Measurements from ENCODE around the gene MAP1LC3A.
"Not testable (repeated sequence)": the region's sequence is repeated elsewhere in the genome, so short reads cannot be mapped to it uniquely, and the experiment has no call there.

The MAP1LC3A gene

DNA sequence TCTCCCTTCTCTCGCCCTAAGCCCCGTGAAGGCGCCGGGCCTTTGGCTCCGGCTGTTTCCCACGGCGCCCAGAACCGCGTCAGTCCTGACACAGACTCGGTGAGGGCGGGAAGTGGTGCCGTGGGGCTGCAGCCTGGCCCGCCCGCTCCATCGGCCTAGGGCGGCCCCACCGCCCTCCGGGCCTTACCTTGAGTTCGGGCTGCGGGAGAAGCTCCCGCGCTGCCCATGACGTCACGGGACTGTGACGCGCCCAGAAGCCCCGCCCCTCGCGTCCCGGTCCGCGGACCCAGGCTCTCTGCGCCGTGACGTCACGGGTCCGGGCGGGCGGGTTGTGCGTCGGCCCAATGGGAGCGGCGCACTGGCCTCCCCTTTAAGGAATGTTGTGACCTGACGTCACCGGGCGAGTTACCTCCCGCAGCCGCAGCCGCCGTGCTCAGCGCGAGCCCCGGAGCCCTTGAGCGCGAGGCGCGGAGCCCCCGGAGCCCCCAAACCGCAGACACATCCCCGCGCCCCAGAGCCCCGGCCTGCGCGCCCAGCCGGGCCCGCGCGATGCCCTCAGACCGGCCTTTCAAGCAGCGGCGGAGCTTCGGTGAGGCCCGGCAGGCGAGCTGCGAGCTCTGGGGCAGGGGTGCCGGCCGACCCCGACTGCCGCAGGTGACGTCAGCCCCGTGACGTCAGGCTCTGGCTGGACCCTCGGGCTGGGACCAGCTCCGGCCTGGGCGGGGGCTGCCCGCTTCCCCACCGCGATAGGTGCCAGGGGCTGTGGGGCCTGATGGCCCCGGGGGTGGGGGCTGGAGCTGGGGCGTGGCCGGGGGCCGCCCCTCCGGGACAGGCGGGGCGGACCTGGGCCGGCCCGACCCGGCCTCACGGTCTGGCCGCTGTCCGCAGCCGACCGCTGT is at the start of gene MAP1LC3A:
Gene MAP1LC3A, plus strand, starts transcription at position 399 of the 899 bp plus-strand sequence. Its CDS starts 151 bp downstream, at position 550.
- FAIRE-seq, result peak; percentile 76
- DNase-seq (ENCODE audit: insufficient read length, low spot score), result peak; percentile 96

DNA sequence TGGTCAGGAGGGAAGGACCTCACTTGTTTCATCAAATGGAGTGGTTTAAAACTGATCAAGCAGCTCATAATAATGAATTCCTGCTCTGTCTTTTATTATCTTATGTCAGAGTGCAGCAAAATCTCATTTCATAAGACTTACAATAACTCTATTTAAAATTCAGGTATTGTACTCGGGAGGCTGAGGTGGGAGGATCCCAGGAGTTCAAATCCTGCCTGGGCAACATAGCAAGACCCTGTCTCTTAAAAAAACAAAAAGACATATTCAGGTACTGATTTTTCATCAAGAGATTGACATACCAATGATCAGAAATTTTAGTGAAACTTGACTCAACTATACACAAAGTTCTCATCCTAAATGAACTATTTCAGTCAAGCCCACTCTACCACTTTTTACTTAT is 47.9 kb upstream of the MAP1LC3A start:
- no peak for DNase-seq (ENCODE audit: insufficient read length, low spot score)
- no peak for FAIRE-seq

DNA sequence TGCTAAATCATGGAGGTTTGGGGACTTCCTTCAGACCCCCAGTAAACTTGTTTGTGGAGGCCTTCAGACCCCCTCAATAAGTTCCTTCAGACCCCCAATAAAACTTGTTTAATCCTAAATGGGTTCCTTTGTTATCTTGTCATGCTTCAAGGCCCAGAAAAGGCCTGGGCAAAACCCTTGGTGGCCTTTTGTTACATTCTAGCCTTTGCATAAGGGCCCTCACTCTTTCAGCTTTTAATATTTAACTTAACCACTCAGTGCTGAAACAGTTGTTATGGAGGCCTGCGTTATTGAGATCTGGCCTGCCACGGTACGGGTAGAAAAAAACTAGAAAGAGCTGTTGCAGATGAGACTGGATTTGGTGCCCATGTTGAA is 46.6 kb upstream of the MAP1LC3A start:
- DNase-seq (ENCODE audit: insufficient read length, low spot score), result no peak
- FAIRE-seq, result no peak

DNA sequence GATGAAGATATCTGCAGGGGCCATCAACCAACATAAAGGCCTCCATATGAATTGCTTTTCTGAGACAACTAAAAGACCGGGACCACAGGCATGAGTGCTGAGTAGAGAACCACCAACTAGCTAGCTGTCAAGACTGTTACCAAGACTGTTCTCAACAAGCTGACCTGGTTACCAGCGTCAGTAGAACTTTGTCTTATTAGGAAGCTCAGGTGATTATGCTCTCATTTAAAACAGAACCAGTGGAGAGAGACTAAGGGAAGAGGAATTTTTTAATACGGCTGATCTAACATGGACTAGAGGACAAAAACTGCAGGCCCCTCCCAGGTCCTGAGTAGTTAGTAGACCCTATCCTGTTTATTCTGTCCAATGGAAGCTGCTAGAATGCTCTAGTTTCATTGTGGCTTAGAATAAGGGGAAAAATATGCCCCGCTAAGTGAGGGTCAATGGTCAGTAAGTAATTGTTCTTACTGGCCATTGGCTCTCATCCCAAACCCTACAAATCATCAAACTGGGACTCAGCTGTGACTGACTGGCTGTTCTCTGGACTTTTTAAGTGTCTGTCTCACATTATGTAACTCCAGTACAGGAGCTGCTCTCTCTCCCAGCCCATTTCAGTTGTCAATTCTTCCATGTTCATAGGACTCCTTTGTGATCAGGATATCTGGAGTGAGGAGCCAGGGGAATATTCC is 46.1 kb upstream of the MAP1LC3A start:
- DNase-seq (ENCODE audit: insufficient read length, low spot score) (no peak), FAIRE-seq (no peak)

DNA sequence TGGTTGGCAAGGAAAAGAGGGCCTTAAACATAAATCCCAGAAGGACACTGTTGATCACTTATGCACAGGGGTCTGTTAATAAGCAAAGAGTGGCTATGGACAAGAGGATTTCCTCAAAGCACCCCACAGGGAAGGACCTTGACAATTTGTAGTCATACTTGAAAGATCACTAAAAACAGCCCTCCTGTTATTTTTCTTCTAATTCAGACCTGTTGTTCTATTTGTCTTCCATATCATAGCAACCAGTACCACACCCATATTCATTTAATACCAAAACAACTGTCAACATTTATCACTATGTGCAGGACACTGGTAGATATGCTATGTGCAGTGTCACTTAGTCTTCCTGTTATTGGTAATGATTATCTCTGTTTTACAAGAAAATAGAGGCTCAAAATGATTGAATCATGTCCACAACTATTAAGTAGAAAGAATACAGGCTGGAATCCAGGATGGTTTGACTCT is 45.5 kb upstream of the MAP1LC3A start:
- no peak for FAIRE-seq

DNA sequence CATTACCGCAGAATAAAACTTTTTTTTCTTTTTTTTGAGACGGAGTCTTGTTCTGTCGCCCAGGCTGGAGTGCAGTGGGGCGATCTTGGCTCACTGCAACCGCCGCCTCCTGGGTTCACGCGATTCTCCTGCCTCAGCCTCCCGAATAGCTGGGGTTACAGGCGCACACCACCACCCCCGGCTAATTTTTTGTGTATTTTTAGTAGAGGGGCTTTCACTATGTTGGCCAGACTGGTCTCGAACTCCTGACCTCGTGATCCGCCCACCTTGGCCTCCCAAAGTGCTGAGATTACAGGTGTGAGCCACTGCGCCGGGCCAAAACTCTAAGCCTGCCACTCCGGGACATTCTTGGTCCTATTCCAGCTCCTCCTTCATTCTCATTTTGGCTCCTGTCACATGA is 44.5 kb upstream of the MAP1LC3A start:
- not testable (repeated sequence) for DNase-seq (ENCODE audit: insufficient read length, low spot score); FAIRE-seq

More for the DNA sequence above, 45.5 kb upstream of the MAP1LC3A start:
- DNase-seq (ENCODE audit: insufficient read length, low spot score), result no peak

DNA sequence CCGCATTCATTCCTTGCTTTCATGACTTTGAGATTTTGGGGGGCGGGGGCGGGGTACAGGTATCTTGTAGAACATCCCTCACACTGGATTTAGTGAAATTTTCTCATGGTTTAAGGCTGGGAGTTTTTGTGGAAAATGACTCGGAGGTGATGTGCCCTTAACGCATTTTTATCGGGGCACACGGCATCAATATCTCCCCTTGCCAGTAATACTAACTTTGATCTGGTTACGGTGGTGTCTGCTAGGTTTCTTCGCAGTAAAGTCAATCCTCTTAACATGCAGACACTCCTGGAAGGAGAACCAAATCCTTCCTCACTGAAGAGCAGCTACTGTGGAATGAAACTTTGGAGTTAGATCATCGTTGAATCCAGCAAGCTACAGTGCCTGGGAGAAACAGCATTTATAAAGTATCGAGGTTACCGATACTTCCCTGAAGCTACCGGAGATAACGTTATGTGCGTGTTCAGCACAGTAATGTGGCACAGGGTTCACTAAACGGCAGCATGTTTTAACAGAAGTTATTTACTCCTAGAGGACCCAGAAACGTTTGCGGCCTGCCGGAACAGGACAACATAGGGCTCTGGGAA is 43.5 kb upstream of the MAP1LC3A start:
- FAIRE-seq (no peak), DNase-seq (ENCODE audit: insufficient read length, low spot score) (no peak)

DNA sequence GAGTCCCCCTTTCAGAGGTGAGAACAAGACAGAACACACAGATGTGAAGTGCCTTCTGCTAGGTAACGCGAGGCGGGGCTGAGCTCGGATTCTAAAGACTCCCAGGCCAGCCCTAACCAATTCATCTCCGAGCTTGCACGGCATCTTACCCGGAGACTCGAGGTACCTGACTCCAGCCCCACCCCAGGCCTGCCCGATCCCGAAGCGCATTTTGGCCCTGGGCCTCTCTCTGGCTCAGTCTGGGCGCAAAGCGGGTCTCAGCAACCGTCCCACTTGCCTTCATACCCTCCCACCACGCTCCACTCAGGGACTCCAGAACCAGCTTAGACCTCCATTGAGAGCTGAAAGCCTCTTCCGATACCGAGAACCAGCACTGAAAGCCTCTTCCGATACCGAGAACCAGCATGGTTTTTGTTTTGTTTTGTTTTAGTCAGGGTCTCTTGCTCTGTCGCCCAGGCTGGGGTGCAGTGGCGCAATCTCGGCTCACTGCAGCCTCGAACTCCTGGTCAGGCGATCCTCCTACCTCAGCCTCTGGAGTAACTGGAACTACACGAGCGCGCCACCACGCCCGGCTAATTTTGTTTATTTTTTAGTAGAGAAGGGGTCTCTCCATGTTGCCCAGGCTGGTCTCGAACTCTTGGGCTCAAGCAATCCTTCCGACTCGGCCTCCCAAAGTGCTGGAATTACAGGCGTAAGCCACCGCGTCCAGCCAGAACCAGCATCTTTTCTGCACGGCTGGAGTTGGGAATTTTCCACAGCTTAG is 42.9 kb upstream of the MAP1LC3A start:
- FAIRE-seq (no peak), DNase-seq (ENCODE audit: insufficient read length, low spot score) (peak; percentile 60)

DNA sequence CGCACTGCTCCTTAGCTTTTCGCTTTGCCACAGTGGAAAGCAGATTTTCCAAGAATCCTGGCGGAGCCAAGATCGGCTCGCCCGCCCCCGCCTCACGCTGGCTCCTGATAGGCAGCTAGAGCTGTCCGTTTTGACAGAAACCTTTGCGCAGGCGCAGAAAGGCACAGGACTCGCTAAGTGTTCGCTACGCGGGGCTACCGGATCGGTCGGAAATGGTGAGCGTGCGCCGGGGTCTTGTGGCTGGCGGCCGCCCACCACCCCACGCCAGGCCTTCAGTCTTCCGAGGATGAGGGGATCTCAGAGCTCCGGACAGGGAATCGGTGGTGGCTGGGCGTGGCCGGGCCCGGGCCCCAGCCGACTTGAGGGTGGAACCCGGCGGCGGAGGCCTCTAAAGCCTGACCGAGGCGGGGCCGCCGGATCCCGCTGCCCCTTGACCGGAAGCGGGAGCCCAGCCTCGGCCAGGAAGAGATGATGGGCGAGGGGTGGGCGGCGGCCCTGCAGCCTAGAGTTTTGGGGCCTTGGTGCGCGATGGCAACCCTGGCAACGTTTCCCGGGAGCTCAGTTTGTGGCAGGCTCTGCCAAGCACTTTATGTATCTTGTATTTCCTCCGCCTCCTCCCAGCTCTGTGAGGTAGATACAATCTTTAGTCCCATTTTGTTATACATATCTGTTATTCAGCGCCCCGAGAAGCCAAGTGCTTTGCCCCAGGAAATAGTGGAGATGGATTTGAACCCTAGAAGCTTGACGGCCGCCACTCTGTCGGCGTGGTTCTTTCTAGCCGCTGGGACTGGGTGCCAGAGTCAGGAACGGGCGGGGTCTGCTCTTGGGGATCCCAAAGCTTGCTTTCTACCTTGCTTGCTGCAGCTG is 42.0 kb upstream of the MAP1LC3A start, which contains the start of gene DYNLRB1:
Gene DYNLRB1, plus strand, starts transcription at position 176 of the 867 bp plus-strand sequence. Its CDS starts 37 bp downstream, at position 213.
- FAIRE-seq (peak; percentile 95), DNase-seq (ENCODE audit: insufficient read length, low spot score) (peak; percentile 75)

DNA sequence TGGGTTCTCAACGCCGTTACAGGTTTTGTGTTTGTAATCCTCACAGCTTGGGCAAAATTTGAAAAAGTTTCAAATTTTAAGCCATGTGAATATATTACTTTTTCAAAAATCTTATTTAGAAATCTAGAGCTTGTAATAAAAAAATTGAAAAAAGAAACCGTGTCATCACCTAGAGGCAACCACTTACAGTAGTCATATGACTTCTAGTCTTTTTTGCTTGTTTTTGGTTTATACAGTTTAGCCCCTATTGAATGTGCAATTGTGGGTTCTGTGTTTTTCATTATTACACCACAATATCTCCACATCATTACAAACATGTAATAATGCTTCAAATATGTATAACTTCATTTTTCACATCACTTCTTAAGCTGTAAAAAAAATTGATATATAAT is 41.4 kb upstream of the MAP1LC3A start:
- DNase-seq (ENCODE audit: insufficient read length, low spot score) (no peak), FAIRE-seq (no peak)

DNA sequence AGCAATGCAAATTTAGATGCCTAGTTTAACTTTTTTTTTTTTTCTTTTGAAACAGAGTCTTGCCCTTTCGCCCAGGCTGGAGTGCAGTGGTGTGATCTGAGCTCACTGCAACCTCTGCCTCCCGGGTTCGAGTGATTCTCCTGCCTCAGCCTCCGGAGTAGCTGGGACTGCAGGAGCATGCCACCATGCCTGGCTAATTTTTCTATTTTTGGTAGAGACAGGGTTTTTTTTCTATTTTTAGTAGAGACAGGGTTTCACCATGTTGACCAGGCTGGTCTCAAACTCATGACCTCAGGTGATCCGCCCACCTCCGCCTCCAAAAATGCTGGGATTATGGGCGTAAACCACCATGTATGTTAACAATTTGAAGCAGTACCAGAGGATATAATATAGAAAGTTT is 39.7 kb upstream of the MAP1LC3A start:
- not testable (repeated sequence) for DNase-seq (ENCODE audit: insufficient read length, low spot score); FAIRE-seq

DNA sequence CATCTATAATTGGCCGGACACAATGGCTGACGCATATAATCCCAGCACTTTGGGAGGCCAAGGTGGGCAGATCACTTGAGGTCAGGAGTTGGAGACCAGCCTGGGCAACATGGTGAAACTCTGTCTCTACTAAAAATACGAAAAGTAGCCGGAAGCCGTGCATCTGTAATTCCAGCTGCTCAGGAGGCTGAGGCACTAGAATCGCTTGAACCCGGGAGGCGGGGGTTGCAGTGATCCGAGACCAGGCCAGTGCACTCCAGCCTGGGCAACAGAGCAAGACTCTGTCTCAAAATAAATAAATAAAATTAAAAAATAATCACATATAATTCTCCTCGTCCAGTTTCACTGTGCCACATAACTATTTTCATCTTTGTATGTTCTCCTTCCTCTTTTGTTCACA is 38.7 kb upstream of the MAP1LC3A start:
- not testable (repeated sequence) for FAIRE-seq; DNase-seq (ENCODE audit: insufficient read length, low spot score)

DNA sequence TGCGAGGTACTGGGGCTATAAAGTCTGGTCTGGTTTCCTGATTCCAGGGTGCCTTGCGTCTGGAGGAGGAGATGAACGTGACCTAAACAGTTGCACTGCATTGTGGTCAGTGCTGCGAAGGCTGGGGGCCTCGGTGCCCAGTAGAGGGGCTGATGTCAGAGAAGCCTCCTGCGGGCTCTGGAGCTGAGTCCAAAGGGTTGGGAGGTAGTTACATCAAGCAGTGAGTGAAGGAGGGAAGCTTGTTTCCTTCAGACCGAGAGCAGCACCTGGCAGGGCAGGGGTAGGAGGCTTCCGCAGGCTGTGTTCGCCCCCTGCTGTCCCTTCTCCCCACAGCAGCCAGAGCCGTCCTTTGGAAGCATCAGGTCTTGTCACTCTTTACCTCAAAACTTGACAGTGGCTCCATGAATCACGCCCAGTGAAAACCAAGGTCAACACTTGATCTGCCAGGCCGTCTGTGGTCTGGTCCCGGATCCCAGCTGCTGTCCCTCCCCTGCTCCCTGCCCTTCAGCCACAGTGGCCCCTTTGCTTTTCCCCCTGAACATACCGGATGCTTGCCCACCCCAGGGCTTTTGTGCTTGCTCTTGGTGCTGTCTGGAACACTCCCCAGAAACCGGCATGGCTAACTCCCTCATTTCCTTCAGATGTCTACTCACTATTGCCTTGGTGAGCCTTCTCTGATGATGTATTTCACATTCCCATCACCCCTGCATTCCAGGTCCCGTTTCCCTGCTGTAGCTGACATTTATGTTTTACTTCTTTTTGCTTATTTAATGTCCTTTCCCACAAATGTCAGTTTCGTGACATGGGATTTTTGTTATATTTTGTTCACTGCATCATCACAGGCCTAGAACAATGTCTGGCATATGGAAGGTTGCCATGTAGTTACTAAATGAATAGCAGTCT is 35.3 kb upstream of the MAP1LC3A start:
- DNase-seq (ENCODE audit: insufficient read length, low spot score), result no peak
- FAIRE-seq, result no peak

DNA sequence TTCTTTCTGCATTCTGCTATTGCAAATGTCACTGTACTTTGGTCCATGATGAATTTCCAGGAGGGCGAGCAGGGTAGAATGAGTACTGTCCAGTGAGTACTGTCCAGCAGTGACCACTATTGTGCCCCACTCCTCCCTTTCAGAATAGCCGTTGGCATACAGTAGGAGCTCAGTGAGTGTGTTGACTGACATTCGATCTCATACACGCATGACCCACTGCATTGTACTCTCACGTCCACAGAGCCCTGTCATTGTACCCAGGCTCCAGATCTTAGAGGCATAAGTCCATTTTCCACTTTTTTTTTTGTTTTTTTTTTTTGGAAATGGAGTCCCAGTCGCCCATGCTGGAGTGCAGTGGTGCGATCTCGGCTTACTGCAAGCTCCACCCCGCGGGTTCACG is 34.1 kb upstream of the MAP1LC3A start:
- DNase-seq (ENCODE audit: insufficient read length, low spot score) (no peak), FAIRE-seq (no peak)

DNA sequence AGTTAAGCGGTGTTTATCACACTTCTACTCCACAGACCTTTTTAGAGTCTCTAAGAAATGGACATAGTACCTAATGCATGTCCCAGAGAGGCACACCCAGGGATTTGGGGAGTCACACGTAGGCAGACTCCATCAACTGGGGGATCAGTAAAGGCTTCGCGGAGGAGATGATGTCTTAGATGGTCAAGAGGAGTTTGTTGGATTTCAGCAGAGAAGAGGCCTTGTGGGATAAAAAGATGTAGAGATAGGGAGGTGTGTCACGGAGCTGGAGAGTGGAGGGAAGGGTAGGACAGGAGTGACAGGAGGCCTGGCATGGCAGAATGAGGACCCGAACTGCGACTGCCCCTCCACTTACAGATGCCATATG is 33.2 kb upstream of the MAP1LC3A start:
- FAIRE-seq (no peak), DNase-seq (ENCODE audit: insufficient read length, low spot score) (no peak)

DNA sequence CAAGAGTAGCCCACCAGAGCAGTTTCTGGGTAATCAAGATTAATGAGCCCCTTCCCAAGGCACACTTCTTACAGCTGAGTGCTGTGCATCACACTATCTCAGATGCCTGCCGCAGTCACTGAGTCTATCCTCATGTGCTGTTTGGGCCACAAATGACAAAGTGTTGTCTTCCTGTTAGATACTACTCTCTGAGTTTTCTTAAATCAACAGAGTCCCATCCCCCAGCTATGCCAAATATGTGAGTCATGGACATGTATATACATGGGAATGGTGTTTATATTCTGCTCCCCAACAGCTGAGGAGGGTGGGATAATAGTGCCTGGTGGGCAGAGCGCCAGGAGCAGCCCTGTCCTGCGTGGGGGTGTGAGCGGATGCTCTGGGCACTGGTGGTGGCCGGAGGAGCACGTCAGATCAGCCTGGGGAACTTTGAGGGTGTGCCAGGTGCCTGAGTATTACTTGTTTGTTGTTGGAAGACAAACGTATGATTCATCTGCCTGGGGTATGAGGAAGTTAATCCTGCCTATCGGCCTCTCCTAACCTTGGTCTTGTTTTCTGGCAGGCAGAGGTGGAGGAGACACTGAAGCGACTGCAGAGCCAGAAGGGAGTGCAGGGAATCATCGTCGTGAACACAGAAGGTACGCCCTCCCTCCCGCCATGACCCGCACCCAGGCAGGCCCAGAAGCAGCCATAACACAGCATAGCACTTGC is 32.7 kb upstream of the MAP1LC3A start:
- FAIRE-seq (no peak), DNase-seq (ENCODE audit: insufficient read length, low spot score) (no peak)

DNA sequence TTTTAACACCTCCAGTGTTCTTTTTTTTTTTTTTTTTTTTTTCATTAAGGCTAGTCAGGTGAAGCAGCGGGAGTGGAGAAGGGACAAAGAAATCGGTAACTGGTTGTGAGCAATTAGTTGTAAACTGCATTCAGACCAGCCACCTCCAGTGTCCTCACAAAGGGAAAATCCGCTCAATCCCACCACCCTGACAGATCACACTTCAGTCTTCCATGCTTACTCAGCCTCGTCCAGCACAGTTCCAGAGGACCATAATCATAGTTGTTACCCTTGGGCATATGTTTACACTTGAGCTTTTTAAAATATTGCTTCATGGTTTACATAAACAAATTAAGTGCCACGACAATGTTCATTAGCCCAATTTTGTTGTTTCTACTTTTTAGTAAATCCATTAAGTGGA is 32.1 kb upstream of the MAP1LC3A start:
- DNase-seq (ENCODE audit: insufficient read length, low spot score) (no peak), FAIRE-seq (no peak)

DNA sequence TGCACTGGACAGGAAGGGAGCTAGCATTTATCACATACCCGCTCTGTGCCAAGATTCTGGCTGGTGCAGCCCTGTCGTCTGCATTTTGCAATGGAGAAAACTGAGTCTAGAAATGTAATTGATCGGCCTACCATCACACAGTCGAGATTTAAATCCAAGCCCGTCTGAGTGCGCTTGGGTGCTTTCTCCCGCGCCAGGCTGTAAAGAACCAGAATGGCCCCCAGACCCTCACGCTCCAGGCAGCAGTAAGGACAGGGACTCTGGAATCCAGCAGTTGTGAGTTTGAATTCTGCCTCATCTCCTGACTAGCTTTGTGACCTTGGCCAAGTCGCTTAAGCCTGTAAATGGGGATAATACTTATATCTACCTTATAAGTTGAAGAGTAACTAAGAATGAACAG is 31.5 kb upstream of the MAP1LC3A start:
- DNase-seq (ENCODE audit: insufficient read length, low spot score) (no peak), FAIRE-seq (no peak)

Measured in GM19239 (cell line).